PC-3 (cell line): Measurements from ENCODE around the gene COMT. TPM values are rescaled to one million over a fixed set of nuclear protein-coding genes. Genes with fewer than 3 reads are reported as not detected.

Experiments
- ATAC-seq: fragments of 200-7000 bp; cut with Tn5 transposase; 2 replicates; pipeline ENCODE4 v1.9.1; 2020; ENCODE audit warnings: mild to moderate bottlenecking, moderate library complexity
- BruUV-seq: library from RNA; stranded (reverse); fragments of 400-500 nt; replicated peaks from 2 replicates; lab custom pipeline; 2021; lab: Mats Ljungman, UMichigan
- CTCF ChIA-PET: fragments of 300-600 bp; sonication (Branson Sonifier 250); formaldehyde crosslinking; loops from one replicate; lab custom pipeline; 2022; ENCODE audit warnings: antibody characterized with exemption; lab: Charles Lee
- POLR2A ChIA-PET: fragments of 300-600 bp; sonication (Branson Sonifier 250); formaldehyde crosslinking; loops from one replicate; lab custom pipeline; 2022; ENCODE audit warnings: antibody characterized with exemption; ENCODE audit not compliant: unreplicated experiment; lab: Charles Lee
- DNase-seq: peaks from one replicate; pipeline ENCODE4 v3.0.0-alpha.2; 2015
- H2AFZ ChIP-seq: fragments of 300-600 bp; sonication (generic); 2 replicates; pipeline ENCODE4 v1.6.0; 2016; ENCODE audit warnings: antibody characterized with exemption, low read length
- H3F3A ChIP-seq: fragments of 300-600 bp; sonication (generic); one replicate; pipeline ENCODE4 v1.6.0; 2017; ENCODE audit warnings: antibody characterized with exemption, low read length, control low read depth, mild to moderate bottlenecking; ENCODE audit not compliant: unreplicated experiment
- H3K27ac ChIP-seq: fragments of 300-600 bp; sonication (generic); 2 replicates; pipeline ENCODE4 v1.5.1; 2016; ENCODE audit warnings: mild to moderate bottlenecking, low read length
- H3K27me3 ChIP-seq: fragments of 300-600 bp; sonication (generic); 2 replicates; pipeline ENCODE4 v1.6.1; 2016; ENCODE audit warnings: low read length, mixed read lengths
- H3K36me3 ChIP-seq: fragments of 300-600 bp; sonication (generic); 2 replicates; pipeline ENCODE4 v1.6.1; 2016; ENCODE audit warnings: low read depth, mixed run types, low read length, mixed read lengths
- H3K4me1 ChIP-seq: fragments of 300-600 bp; sonication (generic); 2 replicates; pipeline ENCODE4 v1.5.1; 2016; ENCODE audit warnings: low read length; ENCODE audit not compliant: insufficient read depth
- H3K4me2 ChIP-seq: fragments of 300-600 bp; sonication (generic); 2 replicates; pipeline ENCODE4 v1.6.0; 2016; ENCODE audit warnings: low read length
- H3K4me3 ChIP-seq: fragments of 300-600 bp; sonication (generic); 2 replicates; pipeline ENCODE4 v1.5.1; 2016; ENCODE audit warnings: mild to moderate bottlenecking, low read length, mixed read lengths
- H3K79me2 ChIP-seq: fragments of 300-600 bp; sonication (generic); 2 replicates; pipeline ENCODE4 v1.6.1; 2017; ENCODE audit warnings: low read length, mixed read lengths
- H3K9ac ChIP-seq: fragments of 300-600 bp; sonication (generic); 2 replicates; pipeline ENCODE4 v1.6.0; 2016; ENCODE audit warnings: mild to moderate bottlenecking, low read length
- H3K9me2 ChIP-seq: fragments of 300-600 bp; sonication (generic); replicated peaks from 2 replicates; pipeline ENCODE4 v1.6.1; 2016; ENCODE audit warnings: mixed run types, low read length, mixed read lengths
- H3K9me3 ChIP-seq: fragments of 300-600 bp; sonication (generic); 2 replicates; pipeline ENCODE4 v1.6.1; 2016; ENCODE audit warnings: low read length, mixed read lengths
- H4K20me1 ChIP-seq: fragments of 300-600 bp; sonication (generic); 2 replicates; pipeline ENCODE4 v1.6.1; 2016; ENCODE audit warnings: low read length, mixed read lengths
- EZH2 ChIP-seq: fragments of 300-600 bp; sonication (generic); IDR thresholded peaks from one replicate; pipeline ENCODE4 v1.6.1; 2017; ENCODE audit warnings: antibody characterized with exemption, mild to moderate bottlenecking, low read length; ENCODE audit not compliant: unreplicated experiment
- EZH2phosphoT487 ChIP-seq: fragments of 300-600 bp; sonication (generic); IDR thresholded peaks from 2 replicates; pipeline ENCODE4 v1.6.1; 2018; ENCODE audit warnings: mild to moderate bottlenecking, antibody characterized with exemption, low read length, borderline replicate concordance
- intact Hi-C: fragments of 100-400 bp; cut with micrococcal nuclease; formaldehyde crosslinking; loops from 2 replicates; pipeline ENCODE4 v1.9.0; 2023
- total RNA-seq: library from RNA; depleted of rRNA; stranded (reverse); fragments of >200 nt; gene quantifications from 2 replicates; pipeline ENCODE4 v1.2.3, GENCODE V29; 2014
- TF ChIP-seq, protein P1 (sequence below): fragments of 300-600 bp; sonication (generic); conservative IDR thresholded peaks from 2 replicates; pipeline ENCODE4 v1.5.1; 2017; ENCODE audit warnings: antibody characterized with exemption, low read depth, mild to moderate bottlenecking, low read length

COMT gene
- total RNA-seq, 1 experiment from 2014 or later: 204 TPM

DNA sequence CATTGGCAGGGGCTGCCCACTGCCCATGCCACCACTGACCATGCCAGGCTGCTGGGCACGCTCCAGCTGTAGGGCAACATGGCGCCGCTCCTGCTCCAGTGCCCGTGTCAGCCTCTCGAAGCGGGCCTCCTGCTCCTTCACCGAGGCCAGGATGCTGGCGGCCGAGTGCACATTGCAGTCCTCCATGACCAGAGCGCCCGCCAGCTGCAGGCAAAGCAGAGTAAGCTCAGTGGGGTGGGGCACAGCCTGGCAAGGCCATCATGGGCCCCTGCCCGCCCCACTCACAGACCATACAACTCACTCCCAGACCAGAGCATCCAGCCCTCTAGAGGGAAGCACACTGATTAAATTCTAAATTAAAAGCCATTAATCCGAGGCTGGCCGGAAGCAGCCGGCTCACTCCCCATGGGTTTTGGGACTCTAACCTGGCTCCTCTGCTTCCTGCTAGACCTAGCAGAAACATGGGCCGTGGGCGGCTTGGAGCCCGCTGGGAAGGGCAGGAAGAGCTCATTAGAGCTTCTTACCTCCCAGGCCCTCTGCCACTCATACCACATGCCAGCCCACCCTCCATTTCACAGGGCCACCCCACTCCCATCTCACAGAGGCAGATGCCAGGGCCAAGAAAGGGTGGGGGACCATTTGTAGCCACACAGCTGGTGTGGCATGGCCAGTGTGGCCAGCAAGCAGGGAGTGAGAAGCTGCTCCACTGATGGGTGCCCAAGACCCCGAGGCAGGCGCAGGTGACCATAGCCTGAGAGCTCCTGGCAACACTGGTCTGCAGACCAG lies 49.2 kb downstream of the COMT start:
- Histone ChIP-seq H4K20me1 (no peaks in the 10 kb centered on the region), H3K4me1 (peaks cover 7% of the 10 kb centered on the region; the same call in 1 of the 2 replicates), H3K4me2 (no peak overlapping the region), H2AFZ (no peak overlapping the region), H3K27ac (no peak overlapping the region), H3K79me2 (no peaks in the 10 kb centered on the region), H3K9me3 (no peaks in the 10 kb centered on the region), H3K9me2 (no peaks in the 10 kb centered on the region), H3F3A (no peaks in the 10 kb centered on the region), H3K9ac (no peak overlapping the region), H3K27me3 (no peaks in the 10 kb centered on the region), H3K4me3 (no peak overlapping the region), H3K36me3 (no peaks in the 10 kb centered on the region)
- ATAC-seq: no peak
- no peak for TF ChIP-seq EZH2phosphoT487
- TF ChIP-seq, protein P1, sequence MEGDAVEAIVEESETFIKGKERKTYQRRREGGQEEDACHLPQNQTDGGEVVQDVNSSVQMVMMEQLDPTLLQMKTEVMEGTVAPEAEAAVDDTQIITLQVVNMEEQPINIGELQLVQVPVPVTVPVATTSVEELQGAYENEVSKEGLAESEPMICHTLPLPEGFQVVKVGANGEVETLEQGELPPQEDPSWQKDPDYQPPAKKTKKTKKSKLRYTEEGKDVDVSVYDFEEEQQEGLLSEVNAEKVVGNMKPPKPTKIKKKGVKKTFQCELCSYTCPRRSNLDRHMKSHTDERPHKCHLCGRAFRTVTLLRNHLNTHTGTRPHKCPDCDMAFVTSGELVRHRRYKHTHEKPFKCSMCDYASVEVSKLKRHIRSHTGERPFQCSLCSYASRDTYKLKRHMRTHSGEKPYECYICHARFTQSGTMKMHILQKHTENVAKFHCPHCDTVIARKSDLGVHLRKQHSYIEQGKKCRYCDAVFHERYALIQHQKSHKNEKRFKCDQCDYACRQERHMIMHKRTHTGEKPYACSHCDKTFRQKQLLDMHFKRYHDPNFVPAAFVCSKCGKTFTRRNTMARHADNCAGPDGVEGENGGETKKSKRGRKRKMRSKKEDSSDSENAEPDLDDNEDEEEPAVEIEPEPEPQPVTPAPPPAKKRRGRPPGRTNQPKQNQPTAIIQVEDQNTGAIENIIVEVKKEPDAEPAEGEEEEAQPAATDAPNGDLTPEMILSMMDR: no peak
- TF ChIP-seq EZH2: no peak
- BruUV-seq: no TSS peak
- ChIA-PET POLR2A (no interaction called here), CTCF (no interaction called here)
- no peak for DNase-seq
- intact Hi-C loops: no loop called here

- no peaks in the 10 kb centered on the region for H3F3A ChIP-seq
- no peak overlapping the region for H2AFZ ChIP-seq
- TF ChIP-seq EZH2phosphoT487 (no peak), EZH2 (no peak)
- TF ChIP-seq, protein P1: no peak
- H3K36me3 ChIP-seq: no peaks in the 10 kb centered on the region
- no peaks in the 10 kb centered on the region for H3K27me3 ChIP-seq
- intact Hi-C loops: no loop called here
- no peak overlapping the region for H3K4me3 ChIP-seq
- no peaks in the 10 kb centered on the region for H3K79me2 ChIP-seq
- no peak overlapping the region for H3K9ac ChIP-seq
- ATAC-seq (no peak), DNase-seq (no peak)
- no peak overlapping the region for H3K27ac ChIP-seq
- H3K4me2 ChIP-seq: no peak overlapping the region
- CTCF ChIA-PET: no interaction called here
- no peaks in the 10 kb centered on the region for H4K20me1 ChIP-seq
- peaks cover 1% of the 10 kb centered on the region; the same call in 1 of the 2 replicates for H3K4me1 ChIP-seq
- no TSS peak for BruUV-seq
- no peaks in the 10 kb centered on the region for H3K9me3 ChIP-seq
- POLR2A ChIA-PET: no interaction called here
- H3K9me2 ChIP-seq: no peaks in the 10 kb centered on the region
Measured at GRCh38 chr22:19991395-19991644, 49.7 kb downstream of the COMT start.

DNA sequence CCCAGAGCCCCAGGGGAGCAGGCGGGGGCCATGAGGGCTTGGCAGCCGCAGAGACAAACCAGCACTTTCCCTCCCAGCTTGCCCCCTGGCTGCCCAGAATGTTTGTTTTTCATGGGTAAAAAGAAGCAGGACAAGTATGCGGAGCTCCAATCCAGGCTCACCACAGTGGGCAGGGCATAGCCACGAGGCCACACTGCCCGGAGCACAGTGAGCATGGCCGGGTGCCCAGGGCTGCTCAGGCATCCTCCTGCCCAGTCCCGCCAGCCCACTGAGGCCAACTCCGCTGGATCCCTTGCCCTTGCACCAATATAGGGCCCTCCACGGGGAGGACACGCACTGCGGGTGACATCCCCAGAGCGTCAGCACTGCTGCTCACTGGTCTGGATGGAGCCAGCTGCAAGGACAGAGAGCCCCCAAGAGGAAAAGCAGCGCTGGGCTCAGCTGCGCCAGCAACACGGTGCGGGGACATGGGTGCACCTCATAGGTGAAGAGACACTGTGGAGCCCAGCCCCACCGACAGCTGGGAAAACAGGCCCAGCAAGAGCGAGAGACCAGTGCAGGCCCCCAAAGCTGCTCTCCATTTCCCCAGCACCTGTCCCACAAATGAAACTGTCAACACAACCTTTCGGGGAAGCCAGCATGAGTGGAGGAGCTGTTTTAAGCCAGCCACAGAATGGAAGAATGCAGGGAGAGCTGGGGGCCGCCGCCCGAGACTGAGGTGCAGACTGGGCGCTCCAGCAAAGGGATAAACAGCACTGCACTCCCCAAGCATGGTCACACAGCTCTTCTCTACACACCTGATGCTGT lies 50.3 kb downstream of the COMT start:
- Histone ChIP-seq H3K9me3 (no peaks in the 10 kb centered on the region), H3K4me2 (no peak overlapping the region), H2AFZ (no peak overlapping the region), H3F3A (no peaks in the 10 kb centered on the region), H3K79me2 (no peaks in the 10 kb centered on the region), H4K20me1 (no peaks in the 10 kb centered on the region), H3K9me2 (no peaks in the 10 kb centered on the region), H3K9ac (no peak overlapping the region), H3K27me3 (no peaks in the 10 kb centered on the region), H3K36me3 (no peaks in the 10 kb centered on the region), H3K4me3 (no peak overlapping the region), H3K4me1 (no peaks in the 10 kb centered on the region), H3K27ac (no peak overlapping the region)
- POLR2A ChIA-PET: no interaction called here
- DNase-seq: no peak
- BruUV-seq: no TSS peak
- CTCF ChIA-PET: no interaction called here
- no peak for ATAC-seq
- TF ChIP-seq EZH2: no peak
- no peak for TF ChIP-seq EZH2phosphoT487
- TF ChIP-seq, protein P1: no peak
- intact Hi-C loops: no loop called here
